Measurements from ENCODE around the gene BORCS6. TPM values are rescaled to one million over a fixed set of nuclear protein-coding genes. Genes with fewer than 3 reads are reported as not detected.

The BORCS6 gene
- total and polyA plus RNA-seq, 2 of the 13 experiments (the other 11 are each of a cell fraction or from before 2014, with no cell fraction given) = 2.0 to 5.1 TPM

DNA sequence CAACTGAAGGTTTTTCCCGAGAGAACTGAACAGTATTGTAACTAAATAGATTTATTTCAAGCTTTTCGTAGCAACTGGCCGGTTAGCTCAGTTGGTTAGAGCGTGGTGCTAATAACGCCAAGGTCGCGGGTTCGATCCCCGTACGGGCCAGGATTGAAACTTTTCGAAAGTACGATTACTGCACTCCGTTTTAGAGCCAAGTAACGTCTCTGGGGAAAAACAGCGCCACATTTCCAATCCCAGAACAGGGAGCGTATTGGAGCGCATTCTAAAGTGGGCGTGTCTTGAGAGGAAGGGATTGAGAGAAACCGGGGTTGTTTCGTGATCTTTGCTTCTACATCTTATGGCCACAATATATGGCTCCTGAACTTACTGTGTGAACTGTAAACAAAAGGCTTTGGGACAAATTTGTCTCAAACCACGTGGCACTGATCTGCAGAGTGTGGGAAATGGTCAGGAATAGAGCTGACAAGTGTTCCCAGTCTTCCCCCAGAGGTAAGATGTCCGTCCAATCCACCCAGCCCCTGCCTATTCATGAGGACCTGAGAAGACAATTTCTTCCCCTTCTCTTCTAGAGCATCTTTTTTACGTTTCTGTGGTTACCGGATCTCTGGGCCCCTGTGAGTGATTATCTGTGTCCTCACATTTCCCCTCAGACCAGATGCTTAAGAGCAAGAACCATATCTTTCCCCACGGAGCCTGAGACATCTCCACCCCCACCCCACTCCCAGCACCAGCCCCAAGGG, 2.3 kb downstream of the BORCS6 start (continued):
- TF ChIP-seq GATAD1 (CRISPR knock-in tag; IDR thresholded peaks at IDR 0.05) = peak; percentile 55
- TF ChIP-seq BCLAF1 (IDR thresholded peaks at IDR 0.05) = no peak
- no peak for TF ChIP-seq FOSL1 (CRISPR knock-in tag; IDR thresholded peaks at IDR 0.05; ENCODE audit: borderline replicate concordance)
- TF ChIP-seq ZMAT3 (CRISPR knock-in tag; conservative IDR thresholded peaks at IDR 0.05) = no peak
- no peak for TF ChIP-seq ZNF121 (CRISPR knock-in tag; IDR thresholded peaks at IDR 0.05)
- TF ChIP-seq CREB1 (IDR thresholded peaks at IDR 0.05) = no peak
- TF ChIP-seq CREB1 (CRISPR knock-in tag; IDR thresholded peaks at IDR 0.05) = peak; percentile 72
- TF ChIP-seq KDM3A (CRISPR knock-in tag; IDR thresholded peaks at IDR 0.05; ENCODE audit: low read depth) = 0 out of 2 replicates have a peak, but pooled peaks have one; percentile 46
- peak; percentile 39; the same call in 1 of the 2 replicates for TF ChIP-seq FOXP4 (CRISPR knock-in tag; IDR thresholded peaks at IDR 0.05)
- no peak for TF ChIP-seq ZNF773 (CRISPR knock-in tag; IDR thresholded peaks at IDR 0.05; ENCODE audit: borderline replicate concordance)
- TF ChIP-seq RFXANK (CRISPR knock-in tag; IDR thresholded peaks at IDR 0.05) = no peak
- TF ChIP-seq ZFY (CRISPR knock-in tag; IDR thresholded peaks at IDR 0.05) = peak; percentile 42; the same call in 1 of the 2 replicates
- 0 out of 2 replicates have a peak, but pooled peaks have one; percentile 9 for TF ChIP-seq MED13 (CRISPR knock-in tag; IDR thresholded peaks at IDR 0.05)
- no peak for TF ChIP-seq RARG (CRISPR knock-in tag; IDR thresholded peaks at IDR 0.05; ENCODE audit: low read depth)
- TF ChIP-seq KLF16 (CRISPR knock-in tag; IDR thresholded peaks at IDR 0.05) = peak in 1 of 2 experiments; percentile 67; a peak in 1 of 4 replicates
- TF ChIP-seq ZNF441 (CRISPR knock-in tag; IDR thresholded peaks at IDR 0.05; ENCODE audit: borderline replicate concordance) = 0 out of 2 replicates have a peak, but pooled peaks have one; percentile 25
- 0 out of 2 replicates have a peak, but pooled peaks have one; percentile 61 for TF ChIP-seq CC2D1A (CRISPR knock-in tag; IDR thresholded peaks at IDR 0.05)
- TF ChIP-seq GPN1 (CRISPR knock-in tag; IDR thresholded peaks at IDR 0.05; ENCODE audit: borderline replicate concordance) = no peak
- TF ChIP-seq FOXA3 (CRISPR knock-in tag; IDR thresholded peaks at IDR 0.05) = peak; percentile 40
- peak; percentile 16; the same call in 1 of the 2 replicates for TF ChIP-seq KAT8 (CRISPR knock-in tag; IDR thresholded peaks at IDR 0.05)
- TF ChIP-seq, protein P1, sequence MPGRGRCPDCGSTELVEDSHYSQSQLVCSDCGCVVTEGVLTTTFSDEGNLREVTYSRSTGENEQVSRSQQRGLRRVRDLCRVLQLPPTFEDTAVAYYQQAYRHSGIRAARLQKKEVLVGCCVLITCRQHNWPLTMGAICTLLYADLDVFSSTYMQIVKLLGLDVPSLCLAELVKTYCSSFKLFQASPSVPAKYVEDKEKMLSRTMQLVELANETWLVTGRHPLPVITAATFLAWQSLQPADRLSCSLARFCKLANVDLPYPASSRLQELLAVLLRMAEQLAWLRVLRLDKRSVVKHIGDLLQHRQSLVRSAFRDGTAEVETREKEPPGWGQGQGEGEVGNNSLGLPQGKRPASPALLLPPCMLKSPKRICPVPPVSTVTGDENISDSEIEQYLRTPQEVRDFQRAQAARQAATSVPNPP (CRISPR knock-in tag; IDR thresholded peaks at IDR 0.05) = 0 out of 2 replicates have a peak, but pooled peaks have one; percentile 68
- TF ChIP-seq SP5 (CRISPR knock-in tag; IDR thresholded peaks at IDR 0.05; ENCODE audit: borderline replicate concordance, low read depth) = peak; percentile 51; the same call in 1 of the 2 replicates

All from HepG2 (cell line).